B cell (primary cell): Measurements from ENCODE around the gene COL5A2. TPM values are rescaled to one million over a fixed set of nuclear protein-coding genes. Genes with fewer than 3 reads are reported as not detected.

ENCODE experiments used
- ATAC-seq: fragments of 200-7000 bp; cut with Tn5 transposase; one replicate; pipeline ENCODE4 v1.10.0; 2021; ENCODE audit warnings: low read depth, mild to moderate bottlenecking, moderate number of reproducible peaks, moderate library complexity
- CTCF ChIA-PET: fragments of 350-600 bp; sonication (Branson Sonifier 250); formaldehyde crosslinking; loops from one replicate; lab custom pipeline; 2021; ENCODE audit warnings: antibody characterized with exemption, inconsistent platforms; lab: Charles Lee
- POLR2A ChIA-PET: fragments of 350-600 bp; sonication (Branson Sonifier 250); formaldehyde crosslinking; loops from one replicate; lab custom pipeline; 2021; ENCODE audit warnings: antibody characterized with exemption; lab: Charles Lee
- DNase-seq: peaks from one replicate; pipeline ENCODE4 v3.0.0; 2013
- H2AFZ ChIP-seq: 2 replicates; pipeline ENCODE4 v1.6.1; 2012; ENCODE audit warnings: mild to moderate bottlenecking, low read depth, low read length; ENCODE audit not compliant: insufficient read depth, poor library complexity, severe bottlenecking
- H3K27ac ChIP-seq, 2 donors: 1 replicate in 1 of 2; 2 replicates in 1 of 2; pipeline ENCODE4 v1.5.1; 2012 to 2013; ENCODE audit warnings: low read length in 2 of 2, mild to moderate bottlenecking in 2 of 2, moderate library complexity in 1 of 2
- H3K27me3 ChIP-seq, 4 experiments: fragments of 200-600 bp in 1 of 4; sonication (generic) in 1 of 4; replicated peaks in 1 of 4; 1 replicate in 2 of 4; 2 replicates in 2 of 4; pipeline versions ENCODE4 v1.6.1 to v1.7.0; 2013 to 2016; ENCODE audit warnings: low read length in 3 of 4, mild to moderate bottlenecking in 2 of 4, mixed read lengths in 1 of 4, moderate library complexity in 1 of 4; ENCODE audit not compliant: insufficient read depth in 4 of 4, control insufficient read depth in 3 of 4; ENCODE audit errors: control extremely low read depth in 1 of 4
- H3K36me3 ChIP-seq, 2 experiments: replicated peaks in 1 of 2; 1 replicate in 1 of 2; 2 replicates in 1 of 2; pipeline versions ENCODE4 v1.6.1 to v1.7.1; 2013; ENCODE audit warnings: low read length in 1 of 2; ENCODE audit not compliant: insufficient read depth in 2 of 2, control insufficient read depth in 1 of 2; ENCODE audit errors: control extremely low read depth in 1 of 2, extremely low read depth in 1 of 2
- H3K4me1 ChIP-seq, 2 donors: fragments of 200-600 bp in 1 of 2; sonication (generic) in 1 of 2; 1 replicate in 1 of 2; 2 replicates in 1 of 2; pipeline versions ENCODE4 v1.5.1 to v1.6.1; 2013 to 2017; ENCODE audit warnings: low read length in 2 of 2; ENCODE audit not compliant: control insufficient read depth in 2 of 2, insufficient read depth in 2 of 2
- H3K4me2 ChIP-seq: replicated peaks from 2 replicates; pipeline ENCODE3; 2012; ENCODE audit warnings: mild to moderate bottlenecking, low read depth, low read length; ENCODE audit not compliant: poor library complexity, severe bottlenecking
- H3K4me3 ChIP-seq, 5 experiments: fragments of 200-600 bp in 1 of 5; sonication (generic) in 1 of 5; 1 replicate in 3 of 5; 2 replicates in 2 of 5; pipeline versions ENCODE4 v1.5.1 to v1.7.0; 2011 to 2016; ENCODE audit warnings: low read length in 4 of 5, mild to moderate bottlenecking in 4 of 5, low read depth in 2 of 5, control low read depth in 1 of 5, moderate library complexity in 1 of 5; ENCODE audit not compliant: insufficient read depth in 1 of 5; ENCODE audit errors: control extremely low read depth in 1 of 5, extremely low read depth in 1 of 5
- H3K79me2 ChIP-seq: fragments of 200-600 bp; sonication (generic); one replicate; pipeline ENCODE4 v1.6.0; 2016; ENCODE audit warnings: low read length; ENCODE audit not compliant: control insufficient read depth, insufficient read depth
- H3K9ac ChIP-seq: fragments of 200-600 bp; sonication (generic); 2 replicates; pipeline ENCODE4 v1.6.1; 2017; ENCODE audit warnings: mild to moderate bottlenecking, low read length, moderate library complexity
- H3K9me3 ChIP-seq, 3 donors: one replicate each; pipeline versions ENCODE4 v1.6.1 to v1.7.1; 2013; ENCODE audit warnings: low read length in 2 of 3; ENCODE audit not compliant: control insufficient read depth in 2 of 3, insufficient read depth in 1 of 3; ENCODE audit errors: control extremely low read depth in 1 of 3
- H4K20me1 ChIP-seq: 2 replicates; pipeline ENCODE4 v1.6.0; 2012; ENCODE audit warnings: mild to moderate bottlenecking, low read length; ENCODE audit not compliant: insufficient read depth, control insufficient read depth, poor library complexity, severe bottlenecking
- H3K27ac Mint-ChIP-seq: one replicate; pipeline ENCODE4 v1.8.0; 2021; ENCODE audit warnings: mixed read lengths
- H3K27me3 Mint-ChIP-seq: one replicate; pipeline ENCODE4 v1.8.0; 2021; ENCODE audit warnings: mixed read lengths
- H3K4me1 Mint-ChIP-seq: one replicate; pipeline ENCODE4 v1.8.0; 2021; ENCODE audit warnings: mixed read lengths
- H3K4me3 Mint-ChIP-seq: one replicate; pipeline ENCODE4 v1.8.0; 2021; ENCODE audit warnings: mixed read lengths
- H3K9me3 Mint-ChIP-seq: one replicate; pipeline ENCODE4 v1.8.0; 2022; ENCODE audit warnings: mixed read lengths; ENCODE audit not compliant: insufficient read depth
- CTCF ChIP-seq: fragments of 200-600 bp; IDR thresholded peaks from one replicate; pipeline ENCODE4 v1.8.0; 2022; ENCODE audit warnings: antibody characterized with exemption, mild to moderate bottlenecking
- EZH2 ChIP-seq: IDR thresholded peaks from 2 replicates; pipeline ENCODE4 v1.6.1; 2012; ENCODE audit warnings: borderline replicate concordance, low read depth, mild to moderate bottlenecking, moderate library complexity, low read length; ENCODE audit not compliant: insufficient read depth, poor library complexity, severe bottlenecking
- WGBS: methylation state at CpG from one replicate; pipeline ENCODE4 v1.1.5; 2013; ENCODE audit warnings: missing lambda C conversion rate; ENCODE audit not compliant: insufficient coverage; 5-methylcytosine and 5-hydroxymethylcytosine counted together
- intact Hi-C: fragments of 100-400 bp; cut with micrococcal nuclease; formaldehyde crosslinking; loops from one replicate; pipeline ENCODE4 v1.10.0; 2022
- polyA plus RNA-seq: library from polyadenylated mRNA; depleted of rRNA; stranded (reverse); fragments of >200 nt; gene quantifications from 2 replicates; pipeline ENCODE4 v1.2.3, GENCODE V29; 2012
- total RNA-seq, 2 donors: library from RNA; stranded (reverse); fragments of 120-200 nt in 1 of 2; gene quantifications; 1 replicate in 1 of 2; 2 replicates in 1 of 2; pipeline versions ENCODE4 v1.2.3 to v1.2.4, GENCODE V29; 2013 to 2022

Gene COL5A2
- total and polyA plus RNA-seq, 2 donors (not counting 1 experiment from before 2014, with no cell fraction given), result 0.44 to 0.45 TPM

- ChIA-PET CTCF (no interaction called here), POLR2A (no interaction called here)
- DNase-seq, result no peak
- no peak overlapping the region for H3K27ac Mint-ChIP-seq
- Histone ChIP-seq H3K27ac (no peak overlapping the region), H4K20me1 (no peaks in the 10 kb centered on the region), H3K4me1 (no peaks in the 10 kb centered on the region), H3K9ac (no peak overlapping the region), H3K4me3 (no peak overlapping the region), H2AFZ (no peak overlapping the region), H3K79me2 (no peaks in the 10 kb centered on the region), H3K4me2 (no peak overlapping the region), H3K27me3 (no peaks in the 10 kb centered on the region), H3K36me3 (no peaks in the 10 kb centered on the region), H3K9me3 (no peaks in the 10 kb centered on the region)
- no peaks in the 10 kb centered on the region for H3K27me3 Mint-ChIP-seq
- TF ChIP-seq EZH2 (no peak), CTCF (no peak)
- WGBS, result 86% methylated on average over 4 of the region's 6 CpGs
- no peaks in the 10 kb centered on the region for H3K9me3 Mint-ChIP-seq
- no peaks in the 10 kb centered on the region for H3K4me1 Mint-ChIP-seq
- no peak for ATAC-seq
- intact Hi-C loops, result no loop called here
- H3K4me3 Mint-ChIP-seq, result no peak overlapping the region
Observed at GRCh38 chr2:189217541-189217940, 38.0 kb upstream of the COL5A2 start.

- no peak overlapping the region for H2AFZ ChIP-seq
Observed at GRCh38 chr2:189217051-189217450, 37.5 kb upstream of the COL5A2 start.

More at GRCh38 chr2:189217051-189217450, 37.5 kb upstream of the COL5A2 start:
- no peaks in the 10 kb centered on the region for H3K36me3 ChIP-seq
- no peaks in the 10 kb centered on the region for H3K4me1 Mint-ChIP-seq
- H3K4me3 ChIP-seq, result no peak overlapping the region
- no peak overlapping the region for H3K9ac ChIP-seq
- no peak overlapping the region for H3K27ac Mint-ChIP-seq
- H3K4me3 Mint-ChIP-seq, result no peak overlapping the region
- ChIA-PET CTCF (no interaction called here), POLR2A (no interaction called here)
- no peaks in the 10 kb centered on the region for H3K9me3 Mint-ChIP-seq
- no peaks in the 10 kb centered on the region for H3K27me3 Mint-ChIP-seq
- H3K4me1 ChIP-seq, result no peaks in the 10 kb centered on the region
- intact Hi-C loops, result no loop called here
- DNase-seq (no peak), ATAC-seq (no peak)
- H3K27me3 ChIP-seq, result no peaks in the 10 kb centered on the region
- no peaks in the 10 kb centered on the region for H4K20me1 ChIP-seq
- no CpG with 5 or more reads among the region's 3 CpGs for WGBS
- TF ChIP-seq CTCF (no peak), EZH2 (no peak)
- no peaks in the 10 kb centered on the region for H3K9me3 ChIP-seq
- H3K27ac ChIP-seq, result no peak overlapping the region
- no peaks in the 10 kb centered on the region for H3K79me2 ChIP-seq
- H3K4me2 ChIP-seq, result no peak overlapping the region
